HG03039 (cell line): ENCODE data around the gene REL.
"Not testable (repeated sequence)": the region's sequence is repeated elsewhere in the genome, so short reads cannot be mapped to it uniquely, and the experiment has no call there.

Experiments
- ATAC-seq: cut with Tn5 transposase; IDR thresholded peaks from one replicate; pipeline ENCODE4 v1.9.1; 2021; ENCODE audit warnings: mild to moderate bottlenecking, moderate library complexity; ENCODE audit not compliant: unreplicated experiment

Gene REL

DNA sequence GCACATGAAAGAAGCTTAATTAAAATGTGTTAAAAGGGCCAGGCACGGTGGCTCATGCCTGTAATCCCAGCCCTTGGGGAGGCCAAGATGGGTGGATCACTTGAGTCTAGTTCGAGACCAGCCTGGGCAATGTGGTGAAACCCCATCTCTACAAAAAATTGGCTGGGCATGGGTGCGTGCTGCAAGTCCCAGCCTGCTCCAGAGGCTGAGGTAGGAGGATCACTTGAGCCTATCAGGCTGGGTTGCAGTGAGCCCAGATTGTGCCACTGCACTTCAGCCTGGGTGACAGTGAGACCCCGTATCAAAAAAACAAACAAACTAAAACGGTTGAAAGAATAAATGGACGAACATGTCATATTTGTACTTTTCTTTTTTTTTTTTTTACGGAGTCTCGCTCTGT lies 26.0 kb downstream of the REL start:
- ATAC-seq = no peak

- no peak for ATAC-seq
Measured at GRCh38 chr2:60925994-60926740, 44.8 kb downstream of the REL start.

GRCh38 chr2:60926741-60927552 lies 45.6 kb downstream of the REL start:
- no peak for ATAC-seq

DNA sequence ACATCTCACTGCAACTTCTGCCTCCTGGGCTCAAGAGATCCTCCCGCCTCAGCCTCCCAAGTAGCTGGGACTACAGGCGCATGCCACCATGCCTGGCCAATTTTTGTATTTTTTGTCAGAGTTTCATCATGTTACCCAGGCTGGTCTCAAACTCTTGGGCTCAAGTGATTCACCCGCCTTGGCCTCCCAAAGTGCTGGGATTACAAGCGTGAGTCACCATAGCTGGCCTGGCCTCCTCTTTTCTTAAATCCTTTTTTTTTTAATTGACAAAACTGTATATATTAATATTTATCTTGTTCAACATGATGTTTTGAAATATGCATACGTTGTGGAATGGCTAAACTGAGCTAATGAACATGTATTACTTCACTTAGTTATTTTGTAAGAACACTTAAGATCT lies 50.7 kb downstream of the REL start:
- not testable (repeated sequence) for ATAC-seq

- ATAC-seq = no peak
Measured at GRCh38 chr2:60932954-60933353, 51.6 kb downstream of the REL start.

DNA sequence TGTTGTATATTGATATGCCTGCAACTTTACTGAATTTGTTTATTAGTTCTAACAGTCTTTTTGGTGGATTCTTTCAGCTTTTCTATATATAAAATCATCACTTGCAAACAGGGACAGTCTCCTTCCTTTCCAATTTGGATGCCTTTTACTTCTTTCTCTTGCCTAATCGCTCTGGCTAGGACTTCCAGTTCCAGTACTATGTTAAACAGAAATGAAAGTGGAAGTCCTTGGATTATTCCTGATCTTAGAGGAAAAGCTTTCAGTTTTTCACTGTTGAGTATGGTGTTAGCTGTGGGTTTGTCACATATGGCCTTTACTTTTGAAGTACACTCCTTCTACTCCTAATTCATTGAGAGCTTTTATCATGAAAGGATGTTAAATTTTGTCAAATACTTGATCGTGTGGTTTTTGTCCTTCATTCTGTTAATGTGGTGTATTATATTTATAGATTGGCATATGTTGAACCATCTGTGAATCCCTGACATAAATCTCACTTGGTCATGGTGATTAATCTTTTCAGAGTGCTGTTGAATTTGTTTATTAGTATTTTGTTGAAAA lies 52.9 kb downstream of the REL start:
- ATAC-seq = no peak

DNA sequence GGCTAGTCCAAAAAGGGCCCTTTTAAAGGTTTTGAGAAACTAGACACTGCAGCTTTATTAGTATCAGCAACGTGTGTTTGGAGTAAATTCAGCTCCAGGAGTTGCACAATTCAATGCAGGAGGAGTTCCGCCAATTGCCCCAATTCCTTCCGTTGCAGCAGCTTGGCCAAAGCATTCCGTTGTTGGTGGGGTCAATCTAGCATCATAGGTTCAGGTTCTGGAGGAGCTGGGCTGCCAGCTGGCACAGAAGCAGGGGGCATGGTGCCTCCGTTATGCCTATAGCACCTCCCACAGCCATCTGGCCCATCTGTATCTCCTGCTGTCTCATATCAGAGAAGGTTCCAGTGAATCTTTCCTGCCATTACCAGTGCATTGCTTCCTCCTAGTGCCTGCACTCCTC lies 55.4 kb downstream of the REL start:
- no peak for ATAC-seq

DNA sequence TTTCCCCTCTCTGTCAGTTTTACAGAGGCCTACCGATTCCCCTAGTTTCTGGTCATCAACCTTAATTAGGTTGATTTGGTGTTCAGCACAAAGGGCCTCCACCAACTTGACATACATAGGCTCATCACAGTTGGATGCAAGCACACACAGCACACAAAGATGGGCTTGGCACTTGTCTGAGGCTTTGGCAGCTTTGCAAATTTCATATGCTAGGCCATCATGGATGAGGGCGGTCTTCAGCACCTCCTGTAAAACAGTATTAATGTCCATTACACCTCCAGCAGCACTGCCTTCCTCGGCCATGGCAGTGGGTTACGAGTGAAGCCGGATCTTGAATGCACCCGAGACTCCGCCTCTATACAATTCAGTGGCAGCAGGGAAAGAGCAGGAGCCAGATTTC lies 56.9 kb downstream of the REL start:
- ATAC-seq = no peak

DNA sequence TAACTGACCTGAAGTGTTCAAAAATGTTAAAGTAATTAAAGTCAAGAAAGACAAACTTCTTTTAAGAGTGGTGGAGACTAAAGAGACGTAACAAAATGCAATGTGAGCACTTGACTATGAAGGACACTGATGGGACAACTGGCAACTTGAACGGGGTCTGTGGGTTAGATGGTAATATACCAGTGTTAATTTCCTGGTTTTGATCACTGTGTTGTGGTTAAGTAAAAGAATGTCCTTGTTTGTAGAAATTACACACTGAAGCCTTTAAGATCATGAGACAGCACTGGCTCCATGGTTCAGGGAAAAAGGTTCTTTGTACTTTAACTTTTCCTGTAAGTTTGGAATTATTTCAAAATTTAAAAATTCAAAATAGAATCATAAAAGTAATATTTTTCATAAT lies 58.2 kb downstream of the REL start:
- no peak for ATAC-seq

GRCh38 chr2:60945341-60945740 lies 64.0 kb downstream of the REL start:
- no peak for ATAC-seq

DNA sequence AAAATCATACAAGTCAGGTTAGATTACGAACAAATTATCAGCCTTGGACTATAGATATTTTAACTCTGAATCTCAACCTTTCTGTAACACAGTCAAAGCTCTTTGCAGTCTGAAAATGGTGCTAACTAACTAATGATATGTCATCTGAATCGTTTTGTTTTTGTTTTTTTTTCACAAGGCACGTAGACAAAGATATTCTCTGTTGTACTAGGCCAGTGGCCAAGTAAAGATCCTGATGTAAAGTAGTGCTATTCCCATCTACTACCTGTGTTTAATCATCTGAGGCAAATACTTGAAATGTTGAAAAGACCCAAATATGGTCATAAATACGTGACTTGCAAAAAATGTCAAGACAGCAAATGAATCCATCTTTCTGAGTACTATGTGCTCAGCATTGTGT lies 65.7 kb downstream of the REL start:
- ATAC-seq = no peak

DNA sequence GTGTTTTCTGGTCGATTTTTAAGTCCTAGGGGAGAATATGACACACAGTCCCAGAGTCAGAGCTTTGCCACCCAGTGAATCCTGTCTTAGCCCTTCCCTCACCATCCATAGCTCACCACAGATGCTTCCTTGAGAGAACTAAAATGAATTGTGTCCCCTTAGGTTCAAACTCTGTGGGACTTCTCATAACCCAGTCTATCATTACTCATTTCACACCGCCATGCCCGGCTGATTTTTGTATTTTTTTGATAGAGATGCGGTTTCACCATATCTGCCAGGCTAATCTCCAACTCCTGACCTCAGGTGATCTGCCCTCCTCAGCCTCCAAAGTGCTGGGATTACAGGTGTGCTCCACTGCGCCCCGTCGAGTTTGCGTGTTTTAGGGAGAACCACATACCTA lies 66.8 kb downstream of the REL start:
- no peak for ATAC-seq

DNA sequence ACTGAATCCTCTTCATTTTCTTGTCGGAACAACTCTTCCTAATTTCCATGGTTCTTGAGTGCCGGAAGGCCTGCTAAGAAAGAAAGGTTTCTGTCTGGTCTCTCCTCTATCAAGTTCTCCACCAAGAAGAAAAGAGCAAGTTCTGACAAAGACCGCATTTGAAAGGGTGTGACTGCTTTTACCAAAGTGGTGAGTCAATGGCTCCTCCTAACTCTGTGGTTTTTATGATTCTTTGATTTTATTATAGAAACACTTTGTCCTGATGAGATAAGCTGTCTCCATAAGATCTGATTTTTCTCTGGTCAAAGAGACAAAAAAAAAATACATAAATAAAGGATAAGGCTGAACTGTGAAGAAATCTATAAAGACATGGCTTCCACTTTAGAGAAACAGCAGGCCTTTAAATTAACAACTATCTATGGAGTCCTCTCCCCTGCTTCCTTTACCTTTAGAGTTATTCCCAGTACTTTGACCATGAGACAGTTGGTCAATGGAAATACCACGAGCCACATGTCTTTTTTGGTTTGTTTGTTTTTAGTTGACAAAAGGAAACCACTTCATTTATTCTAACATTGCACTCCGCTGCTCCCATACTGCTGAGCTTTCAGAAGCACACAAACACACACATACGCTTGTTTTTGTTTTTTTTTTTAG lies 67.7 kb downstream of the REL start:
- no peak for ATAC-seq

GRCh38 chr2:60954139-60954538 lies 72.8 kb downstream of the REL start:
- ATAC-seq = no peak

GRCh38 chr2:60957224-60957623 lies 75.8 kb downstream of the REL start:
- no peak for ATAC-seq

GRCh38 chr2:60957643-60958042 lies 76.3 kb downstream of the REL start:
- ATAC-seq = no peak

DNA sequence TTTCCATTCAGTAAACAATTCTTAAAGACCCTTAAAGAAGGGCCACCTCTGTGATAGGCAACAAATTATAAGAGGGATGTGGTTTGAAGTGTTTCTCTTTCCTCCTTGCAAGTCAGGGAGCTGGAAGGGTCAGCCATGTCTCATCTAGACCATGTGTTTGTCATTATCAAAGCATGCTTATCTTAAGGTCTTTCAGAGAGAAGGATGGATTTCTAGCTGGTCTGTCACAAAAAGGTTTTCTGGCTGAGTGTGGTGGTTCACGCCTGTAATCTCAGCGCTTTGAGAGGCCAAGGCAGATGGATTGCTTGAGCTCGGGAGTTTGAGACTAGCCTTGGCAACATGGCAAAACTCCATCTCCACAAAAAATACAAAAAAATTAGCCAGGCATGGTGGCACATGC lies 77.0 kb downstream of the REL start:
- ATAC-seq = no peak

GRCh38 chr2:60958800-60959199 lies 77.4 kb downstream of the REL start:
- ATAC-seq = no peak

GRCh38 chr2:60959501-60959900 lies 78.1 kb downstream of the REL start:
- ATAC-seq = no peak

GRCh38 chr2:60960706-60961105 lies 79.3 kb downstream of the REL start:
- ATAC-seq = no peak

DNA sequence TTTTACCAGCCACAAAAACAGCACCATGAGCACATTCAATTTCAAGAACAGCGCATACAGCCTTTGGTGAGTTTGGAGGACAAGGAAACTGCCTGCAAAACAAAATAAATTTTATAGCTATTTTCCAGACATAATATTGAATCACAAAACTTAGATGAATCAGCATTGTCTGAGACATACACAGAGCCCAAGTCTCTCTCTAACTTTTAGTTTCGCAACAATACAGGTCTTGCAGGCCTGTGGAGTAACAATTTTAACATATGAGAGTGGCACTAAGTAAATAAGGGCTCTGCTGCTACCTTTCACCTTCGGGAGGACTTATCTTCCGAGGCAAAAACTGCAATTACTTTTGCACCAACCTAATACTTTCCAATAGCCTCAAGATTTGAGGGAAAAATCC lies 80.1 kb downstream of the REL start:
- no peak for ATAC-seq

DNA sequence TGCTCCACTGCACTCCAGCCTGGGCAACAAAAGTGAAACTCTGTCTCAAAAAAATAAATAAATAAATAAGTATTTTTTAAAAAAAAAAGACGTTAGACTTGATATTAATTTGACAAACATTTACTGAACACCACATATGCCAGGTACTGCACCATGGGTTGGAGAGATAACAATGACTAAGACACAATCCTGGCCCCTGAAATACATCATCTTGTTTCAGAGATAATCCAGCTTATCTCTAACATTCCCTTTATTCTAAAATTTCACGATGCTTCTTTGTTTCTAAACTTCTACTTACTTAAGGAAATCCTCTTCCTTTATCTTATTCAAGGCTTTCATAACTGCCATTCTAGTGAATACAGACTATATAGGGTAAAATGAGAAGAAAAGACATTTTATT lies 81.2 kb downstream of the REL start:
- no peak for ATAC-seq
